Bone marrow (tissue), 2 donors: ENCODE data around the gene ABCA6.
A peak's percentile ranks its signal among the peaks of the same experiment; 100 is the strongest.
"Not testable (repeated sequence)": the region's sequence is repeated elsewhere in the genome, so short reads cannot be mapped to it uniquely, and the experiment has no call there.

Source experiments
- DNase-seq, 2 donors: peaks; one replicate each; lab custom pipeline; 2025; lab: John Stamatoyannopoulos, UW

ABCA6 gene

GRCh38 chr17:69073392-69073791 is 68.3 kb downstream of the ABCA6 start:
- not testable (repeated sequence) for DNase-seq

GRCh38 chr17:69072803-69073256 is 68.9 kb downstream of the ABCA6 start:
- not testable (repeated sequence) for DNase-seq

DNA sequence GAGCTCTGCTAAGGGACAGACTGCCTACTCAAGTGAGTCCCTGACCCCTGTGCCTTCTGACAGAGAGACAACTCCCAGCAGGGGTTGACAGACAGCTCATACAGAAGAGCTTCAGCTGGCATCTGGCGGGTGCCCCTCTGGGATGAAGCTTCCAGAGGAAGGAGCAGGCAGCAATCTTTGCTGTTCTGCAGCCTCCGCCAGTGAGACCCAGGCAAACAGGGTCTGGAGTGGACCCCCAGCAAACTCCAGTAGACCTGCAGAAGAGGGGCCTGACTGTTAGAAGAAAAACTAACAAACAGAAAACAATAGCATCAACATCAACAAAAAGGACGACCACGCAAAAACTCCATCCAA is 70.5 kb downstream of the ABCA6 start:
- not testable (repeated sequence) for DNase-seq

- DNase-seq: not testable (repeated sequence)
Observed at GRCh38 chr17:69070378-69071232, 71.1 kb downstream of the ABCA6 start.

DNA sequence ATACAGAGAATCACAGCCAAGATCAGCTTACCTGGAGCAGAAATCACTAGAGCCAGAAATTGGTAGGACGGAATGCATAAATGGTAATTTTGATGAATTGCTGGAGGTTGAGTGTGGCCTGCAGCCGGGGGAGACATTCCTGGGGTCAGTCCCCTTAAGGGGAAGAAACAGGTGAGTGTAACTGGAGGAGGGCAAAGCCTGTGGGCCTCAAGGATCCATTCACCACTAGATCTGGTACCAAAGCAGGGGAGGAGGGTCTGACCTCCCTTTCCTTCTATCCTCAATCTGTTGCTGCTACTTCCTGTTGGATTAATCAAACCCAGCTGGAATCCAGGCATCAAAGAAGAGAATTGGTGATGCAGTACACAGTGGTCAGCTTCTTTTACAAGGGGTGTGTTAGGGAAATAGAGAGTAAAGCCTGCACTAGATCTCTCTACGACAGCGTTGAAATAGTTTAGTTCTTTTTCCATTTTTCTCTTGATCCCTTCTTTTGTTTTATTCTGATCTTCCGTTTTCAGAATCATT is 72.4 kb downstream of the ABCA6 start:
- no peak for DNase-seq

GRCh38 chr17:69067274-69068047 is 74.2 kb downstream of the ABCA6 start:
- DNase-seq: no peak

DNA sequence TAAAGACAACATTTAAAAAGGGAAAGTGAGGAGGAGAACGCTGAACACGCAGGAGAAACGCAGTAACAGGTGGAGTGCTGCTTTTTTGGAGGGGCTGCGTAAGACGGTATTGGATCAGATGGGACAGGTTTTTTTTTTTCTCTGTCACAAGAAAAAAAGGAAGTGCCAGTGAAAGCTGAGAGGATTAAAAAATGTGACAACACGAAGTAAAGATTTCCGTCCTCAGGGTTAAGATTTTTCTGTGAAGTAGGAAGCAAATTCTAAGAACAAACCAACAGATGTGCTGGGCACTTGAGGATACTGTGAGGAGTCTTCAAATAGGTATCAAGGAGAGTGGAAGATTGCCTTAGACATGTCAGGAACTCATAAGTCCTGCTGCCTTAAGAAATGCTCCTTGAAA is 75.2 kb downstream of the ABCA6 start:
- DNase-seq: peak in 1 of 2 donors; percentile 69

DNA sequence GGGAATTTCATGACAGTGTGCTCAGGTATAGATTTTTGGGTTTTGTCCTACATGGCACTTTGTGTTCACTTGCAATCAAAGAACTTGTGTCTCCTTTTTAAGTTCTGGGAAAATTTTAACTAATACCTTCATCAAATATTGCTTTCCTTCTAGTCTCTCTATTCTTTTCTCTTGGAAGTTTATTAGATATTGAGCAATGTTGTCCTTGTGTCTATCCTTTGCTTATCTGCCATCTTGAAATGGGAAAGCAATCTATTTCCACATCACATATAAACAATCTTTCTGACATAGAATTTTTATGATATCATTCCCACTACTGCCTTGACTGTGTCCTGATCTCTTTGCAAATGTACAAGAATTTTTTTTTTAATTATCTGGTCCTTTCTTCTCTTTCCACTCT is 76.6 kb downstream of the ABCA6 start:
- DNase-seq: no peak

DNA sequence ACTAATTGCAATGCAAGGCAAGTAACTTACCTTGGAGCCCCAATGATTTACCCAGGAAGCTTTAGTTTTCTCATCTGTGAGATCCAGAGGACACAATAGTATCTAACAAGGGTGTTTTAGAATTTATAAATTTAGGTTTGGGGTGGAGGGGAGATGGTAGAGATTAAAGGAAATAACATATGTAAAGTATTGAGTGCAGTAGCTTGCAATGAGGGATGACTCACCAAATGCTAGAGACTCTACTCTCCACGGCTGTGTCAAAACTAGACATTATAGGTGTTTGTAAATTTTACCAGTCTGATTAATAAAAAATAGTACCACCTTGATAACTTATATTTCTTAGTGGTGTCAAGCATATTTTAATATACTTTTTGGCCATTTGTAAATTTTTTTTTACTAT is 77.2 kb downstream of the ABCA6 start:
- peak in 1 of 2 donors; percentile 19 for DNase-seq

GRCh38 chr17:69064001-69064400 is 77.7 kb downstream of the ABCA6 start:
- DNase-seq: no peak

- DNase-seq: no peak
Observed at GRCh38 chr17:69062860-69063581, 78.7 kb downstream of the ABCA6 start.

- DNase-seq: no peak
Observed at GRCh38 chr17:69061721-69062556, 79.8 kb downstream of the ABCA6 start.

- DNase-seq: no peak
Observed at GRCh38 chr17:69060822-69061221, 80.9 kb downstream of the ABCA6 start, which contains the start of gene ABCA9. Gene ABCA9 (minus strand): TSS chr17:69060927. CDS start chr17:69051126, 9,801 bp downstream.

DNA sequence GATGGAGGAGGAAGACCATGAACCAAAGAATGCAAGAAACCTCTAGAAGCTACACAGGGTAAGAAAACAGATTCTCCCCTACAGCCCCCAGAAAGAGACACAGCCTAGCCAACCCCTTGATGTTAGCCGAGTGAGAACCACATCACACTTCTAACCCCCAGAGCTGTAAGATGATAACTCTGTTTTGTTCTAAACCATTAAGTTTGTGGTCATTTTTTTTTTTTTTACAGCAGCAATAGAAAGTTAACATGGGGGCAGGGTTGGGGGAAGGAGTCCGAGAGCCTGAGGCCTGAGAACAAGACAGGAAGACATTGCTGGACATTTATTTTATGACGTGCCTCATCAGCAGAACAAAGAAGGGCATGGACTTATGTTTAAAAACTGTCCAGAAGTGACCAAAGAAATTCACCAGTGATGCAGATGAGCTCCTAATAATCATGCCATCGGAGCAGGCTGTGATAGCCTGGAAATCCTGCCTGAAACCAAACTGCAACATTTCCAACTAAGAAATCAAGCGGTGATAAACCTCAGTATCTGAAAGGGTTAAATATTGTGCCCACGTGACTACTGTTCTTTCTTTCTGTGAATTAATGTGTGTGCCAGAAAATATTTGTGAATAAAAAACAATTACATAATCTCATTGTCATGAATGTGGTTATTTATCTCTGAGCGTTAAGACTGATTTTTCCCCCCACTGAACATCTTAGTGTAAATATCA is 82.1 kb downstream of the ABCA6 start:
- no peak for DNase-seq

DNA sequence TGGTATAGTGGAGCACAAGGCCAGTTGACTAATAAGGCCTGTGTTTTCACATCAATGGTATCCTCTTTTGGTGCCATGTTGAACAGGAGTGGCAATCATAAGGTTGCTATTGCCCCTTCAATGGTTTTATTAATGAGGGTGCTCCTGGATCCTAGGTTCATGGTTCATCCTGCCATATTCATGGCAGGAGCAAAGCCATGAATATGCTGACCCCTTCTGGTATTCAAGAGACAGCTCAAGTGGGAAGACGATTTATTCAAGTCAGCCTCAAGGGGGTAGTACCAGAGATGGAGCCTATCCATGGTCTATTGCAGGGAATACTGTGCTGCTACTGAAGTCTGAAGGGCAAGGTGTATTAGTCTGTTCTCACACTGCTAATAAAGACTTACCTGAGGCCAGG is 83.5 kb downstream of the ABCA6 start:
- DNase-seq: no peak

GRCh38 chr17:69057280-69057679 is 84.4 kb downstream of the ABCA6 start:
- no peak for DNase-seq

GRCh38 chr17:69056179-69056823 is 85.4 kb downstream of the ABCA6 start:
- no peak for DNase-seq

DNA sequence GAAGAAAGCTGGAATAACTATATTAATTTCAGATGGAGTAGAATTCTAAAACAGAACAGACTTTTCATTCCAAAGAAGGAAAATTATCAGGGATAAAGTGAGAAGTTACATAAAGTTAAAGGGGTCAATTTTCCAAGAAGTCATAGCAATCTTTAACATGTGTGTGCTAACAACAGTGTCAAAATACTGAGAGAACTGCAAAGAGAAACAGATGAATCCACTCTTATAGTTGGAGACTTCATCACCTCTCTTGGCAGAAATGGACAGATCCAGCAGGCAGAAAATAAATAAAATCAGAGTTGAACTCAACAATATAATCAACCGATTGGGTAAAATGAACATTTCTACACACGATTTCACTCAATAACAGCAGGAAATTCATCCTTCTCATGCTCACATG is 86.4 kb downstream of the ABCA6 start:
- no peak for DNase-seq

DNA sequence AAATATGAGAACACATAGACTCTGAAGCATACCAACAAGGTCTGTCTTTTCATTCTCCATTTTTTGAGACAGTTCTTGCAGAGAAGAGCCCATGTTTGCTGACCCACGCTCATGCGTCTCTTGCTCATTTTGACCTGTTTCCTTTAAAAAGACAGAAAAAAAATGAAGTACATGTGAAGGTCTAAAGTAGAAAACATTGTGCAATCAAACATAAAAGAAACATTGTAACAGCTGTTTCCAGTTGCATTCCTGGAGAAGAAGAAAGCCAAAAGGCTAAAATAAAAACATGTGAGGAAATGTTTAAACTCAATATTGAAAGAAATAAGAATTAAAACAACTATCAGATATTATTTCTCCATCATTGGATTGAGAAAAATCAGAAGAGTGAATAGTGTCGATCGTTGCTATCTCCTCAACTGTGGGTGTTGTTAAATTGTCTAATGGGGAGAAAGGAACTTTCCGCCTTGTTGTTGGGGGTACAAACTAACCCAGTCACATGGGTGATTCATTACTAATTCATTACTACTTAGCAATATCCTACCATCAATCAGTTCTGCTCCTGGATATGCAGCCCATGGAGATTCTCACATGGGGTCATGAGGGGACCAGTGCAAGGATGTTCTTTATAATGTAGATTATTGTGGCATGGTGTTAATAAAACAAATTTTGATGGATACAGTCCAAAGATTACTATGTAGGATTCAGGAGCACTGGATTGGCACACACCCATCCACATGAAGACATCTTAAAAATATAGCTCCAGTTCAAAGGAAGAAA is 90.5 kb downstream of the ABCA6 start:
- peak in 1 of 2 donors; percentile 14 for DNase-seq
